Large intestine (tissue), 3 donors: ENCODE results near the gene MAPK14. TPM values are rescaled to one million over a fixed set of nuclear protein-coding genes. Genes with fewer than 3 reads are reported as not detected.

Experiments used
- DNase-seq, 2 donors: peaks; one replicate each; pipeline versions ENCODE4 v3.0.0 to v3.0.0-alpha.2; 2013
- H3K27ac ChIP-seq: one replicate; pipeline ENCODE4 v1.5.1; 2013; ENCODE audit warnings: low read length
- H3K27me3 ChIP-seq: 2 replicates; pipeline ENCODE4 v1.6.1; 2013; ENCODE audit warnings: low read length; ENCODE audit not compliant: control insufficient read depth, insufficient read depth
- H3K36me3 ChIP-seq: 2 replicates; pipeline ENCODE4 v1.6.1; 2013; ENCODE audit warnings: low read length; ENCODE audit not compliant: control insufficient read depth, insufficient read depth
- H3K4me1 ChIP-seq: one replicate; pipeline ENCODE4 v1.6.1; 2013; ENCODE audit warnings: low read length; ENCODE audit not compliant: control insufficient read depth, insufficient read depth
- H3K4me3 ChIP-seq: one replicate; pipeline ENCODE4 v1.5.1; 2013; ENCODE audit warnings: low read length
- H3K9me3 ChIP-seq: one replicate; pipeline ENCODE4 v1.6.1; 2013; ENCODE audit warnings: mild to moderate bottlenecking, low read depth, low read length, moderate library complexity; ENCODE audit not compliant: control insufficient read depth
- WGBS: methylation state at CpG from one replicate; pipeline ENCODE4 v1.1.5; 2013; ENCODE audit warnings: low lambda C conversion rate; ENCODE audit not compliant: insufficient coverage; 5-methylcytosine and 5-hydroxymethylcytosine counted together
- polyA plus RNA-seq: library from polyadenylated mRNA; unstranded; fragments of 120-200 nt; gene quantifications from one replicate; pipeline ENCODE4 v1.2.1, GENCODE V29; 2013

MAPK14 gene
- polyA plus RNA-seq, 1 donor: 74.8 TPM

DNA sequence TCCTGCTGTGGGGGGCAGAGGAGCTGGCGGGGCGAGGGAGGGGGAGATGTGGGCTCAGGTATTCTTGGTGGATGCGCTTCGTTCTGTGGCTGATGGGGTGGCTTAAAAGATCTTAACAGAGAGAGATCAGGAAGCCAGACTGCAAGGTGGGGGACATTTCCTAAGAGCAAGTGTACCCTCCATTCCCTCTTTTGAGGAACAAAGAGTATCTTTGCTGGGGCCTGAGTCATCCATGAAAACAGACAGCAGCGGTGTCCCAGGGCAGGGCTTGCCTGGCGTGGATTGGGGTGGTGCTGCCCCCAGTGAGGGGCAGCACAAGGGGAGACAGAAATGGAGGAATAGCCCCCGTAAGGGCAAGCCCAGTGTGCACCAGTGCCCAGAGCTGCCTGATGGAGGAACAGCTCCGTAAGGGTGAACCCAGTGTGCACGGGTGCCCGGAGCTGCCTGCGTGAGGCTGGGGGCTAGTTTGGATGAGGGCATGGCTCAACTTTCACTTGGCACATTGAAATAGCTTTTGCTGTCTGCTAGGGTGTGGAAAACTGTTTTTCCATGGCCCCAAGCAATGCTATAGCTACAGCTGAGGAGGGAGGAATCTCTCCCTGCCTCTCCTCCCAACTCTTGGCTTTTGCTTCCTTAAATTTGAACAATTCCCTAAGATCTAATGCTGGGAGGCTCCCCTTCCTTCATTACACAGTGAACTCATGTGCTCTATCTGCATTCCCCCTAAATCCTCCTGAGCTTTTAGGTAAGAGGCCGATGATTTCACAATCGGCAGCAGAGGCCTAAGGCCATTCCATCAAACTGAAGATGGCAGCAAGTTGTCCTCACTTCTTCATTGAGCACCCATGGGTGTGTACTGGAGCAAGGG is 115.6 kb downstream of the MAPK14 start:
- no peak for DNase-seq
- peaks cover 8% of the 10 kb centered on the region for H3K4me1 ChIP-seq
- no peak overlapping the region for H3K4me3 ChIP-seq
- H3K9me3 ChIP-seq: no peaks in the 10 kb centered on the region
- no peaks in the 10 kb centered on the region for H3K27me3 ChIP-seq
- H3K27ac ChIP-seq: no peak overlapping the region
- no CpG with 5 or more reads among the region's 13 CpGs for WGBS
- peaks cover 31% of the 10 kb centered on the region for H3K36me3 ChIP-seq

- Histone ChIP-seq H3K27ac (no peak overlapping the region), H3K4me3 (no peak overlapping the region), H3K4me1 (peaks cover 6% of the 10 kb centered on the region), H3K36me3 (peaks cover 8% of the 10 kb centered on the region), H3K27me3 (no peaks in the 10 kb centered on the region), H3K9me3 (no peaks in the 10 kb centered on the region)
- no peak for DNase-seq
- no CpG with 5 or more reads among the region's 4 CpGs for WGBS
Observed at GRCh38 chr6:36145495-36145894, 117.9 kb downstream of the MAPK14 start.

GRCh38 chr6:36147294-36147693 is 119.7 kb downstream of the MAPK14 start:
- Histone ChIP-seq H3K4me1 (peaks cover 6% of the 10 kb centered on the region), H3K9me3 (no peaks in the 10 kb centered on the region), H3K27ac (peak overlapping the region; percentile 39), H3K4me3 (no peak overlapping the region), H3K36me3 (peaks cover under 1% of the 10 kb centered on the region), H3K27me3 (no peaks in the 10 kb centered on the region)
- no CpG with 5 or more reads among the region's 3 CpGs for WGBS
- DNase-seq: peak in 1 of 2 donors; percentile 44

- Histone ChIP-seq H3K27me3 (no peaks in the 10 kb centered on the region), H3K27ac (no peak overlapping the region), H3K36me3 (no peaks in the 10 kb centered on the region), H3K9me3 (no peaks in the 10 kb centered on the region), H3K4me1 (peaks cover 6% of the 10 kb centered on the region), H3K4me3 (no peak overlapping the region)
- DNase-seq: no peak
Observed at GRCh38 chr6:36149476-36149875, 121.9 kb downstream of the MAPK14 start.

GRCh38 chr6:36150283-36150682 is 122.7 kb downstream of the MAPK14 start:
- Histone ChIP-seq H3K27ac (no peak overlapping the region), H3K4me1 (peaks cover 6% of the 10 kb centered on the region), H3K27me3 (no peaks in the 10 kb centered on the region), H3K4me3 (no peak overlapping the region), H3K9me3 (peaks cover 4% of the 10 kb centered on the region), H3K36me3 (no peaks in the 10 kb centered on the region)
- no peak for DNase-seq
- WGBS: 58% methylated on average over 2 of the region's 3 CpGs

- Histone ChIP-seq H3K4me3 (no peak overlapping the region), H3K27ac (no peak overlapping the region), H3K27me3 (no peaks in the 10 kb centered on the region), H3K36me3 (no peaks in the 10 kb centered on the region), H3K4me1 (no peaks in the 10 kb centered on the region), H3K9me3 (peaks cover 4% of the 10 kb centered on the region)
- DNase-seq: no peak
- WGBS: no CpG with 5 or more reads among the region's 2 CpGs
Observed at GRCh38 chr6:36154286-36154685, 126.7 kb downstream of the MAPK14 start.

GRCh38 chr6:36155662-36156061 is 128.1 kb downstream of the MAPK14 start:
- WGBS: 100% methylated on average over 2 of the region's 2 CpGs
- H3K36me3 ChIP-seq: no peaks in the 10 kb centered on the region
- H3K27me3 ChIP-seq: no peaks in the 10 kb centered on the region
- H3K27ac ChIP-seq: no peak overlapping the region
- H3K4me3 ChIP-seq: no peak overlapping the region
- H3K4me1 ChIP-seq: no peaks in the 10 kb centered on the region
- peaks cover 4% of the 10 kb centered on the region for H3K9me3 ChIP-seq
- DNase-seq: no peak

GRCh38 chr6:36160147-36160760 is 132.6 kb downstream of the MAPK14 start:
- no peaks in the 10 kb centered on the region for H3K9me3 ChIP-seq
- whole genome bisulfite sequencing: no CpG with 5 or more reads among the region's 4 CpGs
- H3K4me1 ChIP-seq: no peaks in the 10 kb centered on the region
- no peak overlapping the region for H3K27ac ChIP-seq
- no peak overlapping the region for H3K4me3 ChIP-seq
- H3K36me3 ChIP-seq: no peaks in the 10 kb centered on the region
- DNase-seq: no peak
- H3K27me3 ChIP-seq: no peaks in the 10 kb centered on the region

Other genes starting within 250 kb of the MAPK14 start
- gene CLPSL1, start 246.8 kb upstream of the MAPK14 start, polyA plus RNA-seq: not detected
- 0.63 TPM for gene CLPS, start 230.5 kb upstream of the MAPK14 start, polyA plus RNA-seq
- 0.33 TPM for gene LHFPL5, start 222.5 kb upstream of the MAPK14 start, polyA plus RNA-seq
- gene SRPK1, start 106.7 kb upstream of the MAPK14 start, polyA plus RNA-seq: 50.9 TPM
- 0.24 TPM for gene SLC26A8, start 3.2 kb upstream of the MAPK14 start, polyA plus RNA-seq
- gene MAPK13, start 102.7 kb downstream of the MAPK14 start, polyA plus RNA-seq: 147 TPM
- gene BRPF3, start 168.9 kb downstream of the MAPK14 start, polyA plus RNA-seq: 52.3 TPM
- 3.3 TPM for gene PNPLA1, start 242.3 kb downstream of the MAPK14 start, polyA plus RNA-seq